Chondrocyte (in vitro differentiated cells): ENCODE data around the gene CDK6. TPM values are rescaled to one million over a fixed set of nuclear protein-coding genes. Genes with fewer than 3 reads are reported as not detected.

Experiments used
- DNase-seq: peaks from one replicate; pipeline ENCODE4 v3.0.0; 2021; ENCODE audit warnings: mixed read lengths, low spot score
- H3K27ac Mint-ChIP-seq: one replicate; pipeline ENCODE4 v1.8.0; 2021; ENCODE audit warnings: mild to moderate bottlenecking, moderate library complexity, mixed read lengths; ENCODE audit not compliant: unreplicated experiment
- H3K27me3 Mint-ChIP-seq: 2 replicates; pipeline ENCODE4 v1.8.0; 2021; ENCODE audit warnings: low read depth, mixed read lengths
- H3K36me3 Mint-ChIP-seq: 2 replicates; pipeline ENCODE4 v1.8.0; 2021; ENCODE audit warnings: low read depth, mixed read lengths
- H3K4me1 Mint-ChIP-seq: 2 replicates; pipeline ENCODE4 v1.8.0; 2021; ENCODE audit warnings: low read depth, mild to moderate bottlenecking, mixed read lengths
- H3K4me3 Mint-ChIP-seq: one replicate; pipeline ENCODE4 v1.8.0; 2021; ENCODE audit warnings: mild to moderate bottlenecking, moderate library complexity, mixed read lengths; ENCODE audit not compliant: unreplicated experiment
- H3K9me3 Mint-ChIP-seq: 2 replicates; pipeline ENCODE4 v1.8.0; 2021; ENCODE audit warnings: low read depth, mixed read lengths
- CTCF ChIP-seq: fragments of 200-600 bp; sonication (generic); IDR thresholded peaks from 2 replicates; pipeline ENCODE4 v1.5.0; 2021; ENCODE audit warnings: antibody characterized with exemption, mild to moderate bottlenecking, moderate library complexity
- total RNA-seq: library from RNA; stranded (reverse); gene quantifications from 3 replicates; pipeline ENCODE4 v1.2.1, GENCODE V29; 2021

Gene CDK6
- total RNA-seq, 1 donor from 2014 or later, result 162 TPM

DNA sequence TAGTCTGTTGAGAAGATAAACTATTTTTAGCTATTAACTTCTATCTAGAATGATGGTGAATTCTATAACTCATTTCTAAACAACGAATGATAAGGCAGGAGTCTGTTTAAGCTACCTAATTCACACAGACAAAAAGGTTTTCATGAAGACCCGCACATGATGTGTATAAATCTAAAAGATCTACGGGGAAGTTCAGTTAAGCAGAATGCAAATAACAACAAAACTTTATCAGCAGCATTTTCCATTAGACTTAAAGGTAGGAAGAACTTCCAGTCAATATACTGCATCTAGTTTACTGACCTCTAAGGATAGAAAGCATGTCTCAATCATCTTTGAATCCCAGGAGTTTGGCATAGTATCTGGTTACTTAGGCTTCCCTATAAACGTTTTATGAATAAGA lies 62.6 kb downstream of the CDK6 start:
- Mint-ChIP-seq H3K27me3 (no peaks in the 10 kb centered on the region), H3K4me1 (peaks cover 24% of the 10 kb centered on the region), H3K36me3 (peaks cover 19% of the 10 kb centered on the region), H3K4me3 (no peak overlapping the region), H3K27ac (no peak overlapping the region), H3K9me3 (peaks cover 4% of the 10 kb centered on the region)
- no peak for TF ChIP-seq CTCF
- no peak for DNase-seq

DNA sequence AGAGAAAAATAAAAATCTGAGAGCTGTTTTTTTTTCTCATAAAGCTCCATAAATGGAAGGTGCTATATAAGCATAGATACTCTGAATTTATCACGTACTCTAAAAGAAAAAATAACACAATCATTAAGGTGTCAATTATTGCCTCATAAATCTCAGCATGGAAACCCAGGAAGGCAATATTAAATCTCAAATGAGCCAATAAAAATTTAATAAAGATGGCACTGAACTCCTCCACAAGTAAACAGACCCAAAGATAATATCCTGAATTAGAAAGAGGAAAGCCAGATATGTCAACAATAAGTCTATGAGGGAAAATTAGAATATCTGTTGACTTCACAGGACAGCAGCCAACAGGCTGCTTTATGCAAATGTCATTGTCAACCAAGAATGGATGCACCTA lies 66.5 kb downstream of the CDK6 start:
- Mint-ChIP-seq H3K27ac (peak overlapping the region; percentile 42), H3K9me3 (no peaks in the 10 kb centered on the region), H3K27me3 (no peaks in the 10 kb centered on the region), H3K36me3 (peaks cover 26% of the 10 kb centered on the region), H3K4me1 (peaks cover 53% of the 10 kb centered on the region), H3K4me3 (no peak overlapping the region)
- TF ChIP-seq CTCF, result no peak
- DNase-seq, result no peak

DNA sequence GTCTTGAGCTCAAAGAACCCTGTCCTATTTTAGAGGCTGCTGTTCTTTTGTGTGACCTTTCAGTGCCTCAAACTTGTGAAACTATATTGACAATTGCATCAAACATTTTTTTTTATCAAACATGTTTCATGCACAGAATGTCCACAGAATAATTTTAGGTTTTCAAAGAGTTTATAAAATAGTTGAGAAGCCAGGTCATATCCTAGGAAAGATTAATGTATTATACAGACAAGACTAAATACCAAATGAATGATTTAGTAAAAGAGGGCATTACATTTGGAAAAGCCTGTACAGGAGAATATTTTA lies 67.0 kb downstream of the CDK6 start:
- peaks cover 56% of the 10 kb centered on the region for H3K4me1 Mint-ChIP-seq
- TF ChIP-seq CTCF, result no peak
- no peaks in the 10 kb centered on the region for H3K9me3 Mint-ChIP-seq
- no peak for DNase-seq
- peak overlapping the region; percentile 42 for H3K27ac Mint-ChIP-seq
- no peak overlapping the region for H3K4me3 Mint-ChIP-seq
- no peaks in the 10 kb centered on the region for H3K27me3 Mint-ChIP-seq
- H3K36me3 Mint-ChIP-seq, result peaks cover 26% of the 10 kb centered on the region

GRCh38 chr7:92768501-92769393 lies 67.6 kb downstream of the CDK6 start:
- H3K36me3 Mint-ChIP-seq, result peaks cover 25% of the 10 kb centered on the region
- no peak for TF ChIP-seq CTCF
- H3K27me3 Mint-ChIP-seq, result no peaks in the 10 kb centered on the region
- H3K9me3 Mint-ChIP-seq, result no peaks in the 10 kb centered on the region
- DNase-seq, result no peak
- H3K27ac Mint-ChIP-seq, result peak overlapping the region; percentile 88
- H3K4me3 Mint-ChIP-seq, result no peak overlapping the region
- peaks cover 61% of the 10 kb centered on the region for H3K4me1 Mint-ChIP-seq

DNA sequence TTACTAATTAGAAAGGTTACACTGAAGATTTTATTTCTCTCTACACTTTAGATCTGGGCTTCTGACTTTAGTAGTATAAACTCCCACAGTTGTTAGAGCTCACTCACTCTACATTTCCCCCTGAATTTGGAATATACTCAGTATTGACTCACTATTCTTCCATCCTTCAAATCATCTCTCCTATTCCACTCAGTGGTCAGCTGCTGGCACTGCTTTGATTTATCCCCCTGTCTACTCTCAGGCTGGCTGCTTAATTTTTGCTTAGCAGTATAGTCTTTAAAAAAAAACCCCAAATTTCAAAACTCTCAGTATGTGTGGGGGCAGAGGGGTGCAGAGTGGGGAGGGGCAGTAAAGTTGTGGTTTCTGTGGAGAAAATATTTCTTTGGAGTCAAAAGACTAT lies 68.9 kb downstream of the CDK6 start:
- H3K27me3 Mint-ChIP-seq, result no peaks in the 10 kb centered on the region
- peak overlapping the region; percentile 88 for H3K27ac Mint-ChIP-seq
- DNase-seq, result no peak
- H3K9me3 Mint-ChIP-seq, result no peaks in the 10 kb centered on the region
- TF ChIP-seq CTCF, result peak; percentile 47
- no peak overlapping the region for H3K4me3 Mint-ChIP-seq
- peaks cover 71% of the 10 kb centered on the region for H3K4me1 Mint-ChIP-seq
- peaks cover 16% of the 10 kb centered on the region for H3K36me3 Mint-ChIP-seq
